Testis (tissue), 2 donors: ENCODE data around the gene LNPEP.

Experiments
- CTCF ChIP-seq, 3 experiments: fragments of 450-650 bp in 2 of 3; fragments of 200-600 bp in 1 of 3; sonication (generic) in 1 of 3; IDR thresholded peaks; one replicate each; pipeline ENCODE4 v1.5.1; 2016 to 2019; ENCODE audit warnings: antibody characterized with exemption in 3 of 3, mild to moderate bottlenecking in 2 of 3, moderate library complexity in 1 of 3
- POLR2A ChIP-seq: fragments of 450-650 bp; IDR thresholded peaks from one replicate; pipeline ENCODE4 v1.6.1; 2017; ENCODE audit warnings: antibody characterized with exemption, mild to moderate bottlenecking, moderate library complexity

- TF ChIP-seq CTCF (IDR thresholded peaks at IDR 0.05) (no peak), POLR2A (no peak)
Observed at GRCh38 chr5:96977228-96977627, 41.3 kb downstream of the LNPEP start.
